HG03095 (cell line): ENCODE measurements around the gene DMAC1.

Experiments used
- ATAC-seq: cut with Tn5 transposase; IDR thresholded peaks from one replicate; pipeline ENCODE4 v1.9.1; 2021; ENCODE audit warnings: moderate library complexity; ENCODE audit not compliant: unreplicated experiment

The DMAC1 gene, protein sequence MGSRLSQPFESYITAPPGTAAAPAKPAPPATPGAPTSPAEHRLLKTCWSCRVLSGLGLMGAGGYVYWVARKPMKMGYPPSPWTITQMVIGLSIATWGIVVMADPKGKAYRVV

DNA sequence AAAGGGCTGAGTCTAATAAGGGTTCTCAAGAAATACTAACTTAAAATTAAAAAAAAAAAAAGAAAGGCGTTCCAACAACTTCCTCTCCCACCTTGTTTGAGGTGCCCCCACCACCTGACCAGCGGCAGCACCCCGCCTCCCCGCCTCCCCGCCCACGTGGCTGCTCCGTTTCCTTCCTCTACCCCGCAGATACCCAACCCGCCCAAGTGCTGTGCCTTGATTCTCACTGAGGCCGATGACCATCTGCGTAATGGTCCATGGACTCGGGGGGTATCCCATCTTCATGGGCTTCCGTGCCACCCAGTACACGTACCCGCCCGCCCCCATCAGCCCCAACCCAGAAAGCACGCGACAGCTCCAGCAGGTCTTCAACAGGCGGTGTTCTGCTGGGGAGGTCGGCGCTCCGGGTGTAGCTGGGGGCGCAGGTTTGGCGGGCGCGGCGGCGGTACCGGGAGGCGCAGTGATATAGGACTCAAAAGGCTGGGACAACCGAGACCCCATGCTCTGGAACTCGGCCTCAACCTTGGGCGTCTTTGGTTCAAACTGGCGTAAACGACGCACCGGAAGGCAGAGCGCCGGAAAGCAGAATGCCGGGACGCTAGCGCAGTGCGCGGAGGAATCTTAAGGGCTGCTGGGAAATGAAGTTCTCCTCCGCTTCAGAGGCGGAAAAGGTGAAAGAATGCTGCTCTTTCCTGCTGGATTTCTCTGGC is at the start of gene DMAC1:
DMAC1 (minus strand) TSS at position 545 of the 710 bp plus-strand sequence; CDS start at position 501, 44 bp downstream.
- ATAC-seq, result peak; percentile 94

DNA sequence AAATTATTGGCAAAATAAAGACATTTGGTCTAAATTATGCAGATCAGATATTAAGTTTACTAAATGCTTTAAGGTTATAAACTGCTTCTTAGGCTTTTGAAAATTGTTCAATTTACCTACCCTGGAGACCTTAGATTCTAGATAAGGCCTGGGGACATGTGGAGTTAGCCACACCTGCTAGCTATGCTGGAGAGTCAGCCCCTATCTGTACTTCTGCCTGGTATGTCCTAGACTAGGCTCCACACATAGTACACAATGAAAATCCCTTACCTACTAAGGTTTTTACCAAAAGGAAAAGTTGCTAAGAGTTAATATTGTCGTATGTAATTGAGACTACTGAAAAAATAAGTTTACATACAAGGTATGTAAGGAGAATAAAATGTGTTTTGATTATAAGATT is 49.8 kb upstream of the DMAC1 start:
- ATAC-seq, result no peak

DNA sequence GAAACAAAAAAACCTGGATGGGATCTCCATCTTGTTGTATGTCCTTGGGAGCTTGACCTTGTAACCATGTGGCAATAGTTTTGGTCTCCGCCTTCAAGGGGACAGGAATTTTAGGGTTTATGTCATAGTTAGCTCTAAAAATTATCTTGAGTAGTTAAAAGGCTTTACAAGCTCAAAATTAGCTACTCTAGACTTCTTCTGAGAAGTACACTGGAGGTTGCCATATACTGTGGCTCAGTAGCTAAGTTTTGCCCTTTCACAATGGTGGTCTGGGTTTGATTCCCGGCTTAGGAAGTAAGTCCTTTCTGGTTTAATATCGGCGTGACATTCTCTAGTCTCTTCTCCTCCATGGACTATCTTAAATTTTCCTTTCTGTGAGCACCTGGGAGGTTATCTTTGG is 48.9 kb upstream of the DMAC1 start:
- ATAC-seq, result no peak

DNA sequence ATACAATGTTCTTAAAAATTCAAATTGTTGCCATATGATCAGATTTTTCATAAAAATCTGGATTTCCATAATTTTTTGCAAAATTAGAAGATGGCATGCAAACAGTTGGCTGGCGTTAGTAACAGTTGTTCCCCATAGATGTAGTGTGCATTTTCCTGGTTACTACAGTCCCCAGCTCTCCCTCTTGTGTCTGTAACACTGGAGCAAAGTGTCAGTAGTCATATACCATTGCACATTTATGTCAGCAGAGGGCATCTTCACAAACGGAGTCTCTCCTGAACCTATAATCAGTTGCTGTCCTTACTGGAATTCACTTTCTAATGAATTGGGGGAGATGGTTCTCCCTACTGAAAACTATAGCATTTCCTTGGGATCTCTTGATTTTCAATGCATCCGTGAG is 44.7 kb upstream of the DMAC1 start:
- no peak for ATAC-seq

DNA sequence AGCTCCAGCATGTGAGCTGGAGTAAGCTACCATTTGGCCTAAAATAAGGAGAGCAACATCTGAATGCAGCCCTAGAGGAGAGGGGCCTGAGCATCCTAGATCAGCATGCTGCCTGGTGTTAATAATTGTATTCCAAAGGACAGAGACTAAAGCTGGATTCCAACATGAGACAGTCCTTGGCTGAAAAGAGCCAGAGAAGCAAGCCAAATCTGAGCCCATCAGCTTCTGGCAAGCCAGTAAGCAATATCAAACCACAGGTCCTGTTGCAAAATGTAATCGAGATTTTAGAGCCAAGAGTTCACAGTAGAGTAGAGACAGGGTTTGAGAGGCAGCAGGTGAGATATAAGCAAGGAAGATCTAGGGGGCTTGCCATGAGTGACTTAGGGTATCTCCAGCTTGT is 42.3 kb upstream of the DMAC1 start:
- ATAC-seq, result no peak

DNA sequence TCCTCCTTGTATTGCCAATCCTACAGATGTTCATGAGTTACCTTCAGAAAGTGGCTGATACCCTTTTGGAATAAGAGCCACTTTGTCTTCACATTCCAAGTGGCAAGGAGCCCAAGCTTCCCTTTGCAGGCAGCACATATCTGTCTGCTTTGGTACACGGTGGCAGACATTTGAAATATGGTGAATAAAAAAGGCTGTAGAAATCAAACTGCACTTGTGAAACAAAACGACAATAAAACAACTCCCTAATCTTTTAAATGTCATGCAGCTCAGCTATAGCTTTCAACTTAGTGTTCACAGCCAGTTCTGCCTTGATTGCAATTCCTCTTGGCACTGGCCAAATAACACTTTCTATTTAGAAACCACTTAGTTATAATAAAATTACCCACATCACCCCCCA is 35.0 kb upstream of the DMAC1 start:
- ATAC-seq, result no peak

DNA sequence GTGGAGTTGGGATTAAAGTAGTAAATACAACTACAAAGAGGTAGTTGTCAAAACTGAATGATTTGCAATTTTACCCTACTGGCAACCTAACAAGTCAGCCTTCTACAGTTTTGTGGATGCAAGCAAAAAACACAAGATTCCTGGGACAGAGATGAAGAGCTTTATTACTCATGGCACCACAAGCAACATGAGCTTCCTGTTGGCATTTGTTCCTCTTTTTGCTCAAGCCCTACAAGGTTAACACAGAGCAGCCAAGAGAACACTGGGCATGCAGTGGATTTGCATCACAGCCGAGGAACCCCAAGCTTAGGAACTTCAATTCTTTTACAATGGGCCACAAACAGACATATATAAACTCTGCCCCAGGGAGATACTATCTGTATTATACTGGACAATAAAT is 28.8 kb upstream of the DMAC1 start:
- ATAC-seq, result no peak

DNA sequence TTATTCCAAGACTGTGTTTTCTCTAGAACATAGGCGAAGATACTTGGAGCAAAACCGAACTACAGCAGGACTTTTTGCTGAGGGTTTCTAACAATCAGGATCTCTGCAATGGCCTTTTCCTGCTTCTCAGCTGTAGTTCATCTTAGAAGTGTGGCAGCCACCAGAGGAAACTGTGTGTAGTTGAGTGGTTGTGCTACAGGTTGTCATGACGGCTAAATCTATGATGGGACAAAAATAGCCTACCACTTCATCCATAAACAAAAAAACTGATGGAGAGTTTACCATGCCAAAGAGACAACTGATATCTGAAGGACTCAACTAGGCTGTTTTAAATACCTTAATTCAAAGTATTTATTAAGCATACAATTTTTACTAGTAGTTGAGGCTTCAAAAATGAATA is 28.2 kb upstream of the DMAC1 start:
- no peak for ATAC-seq

DNA sequence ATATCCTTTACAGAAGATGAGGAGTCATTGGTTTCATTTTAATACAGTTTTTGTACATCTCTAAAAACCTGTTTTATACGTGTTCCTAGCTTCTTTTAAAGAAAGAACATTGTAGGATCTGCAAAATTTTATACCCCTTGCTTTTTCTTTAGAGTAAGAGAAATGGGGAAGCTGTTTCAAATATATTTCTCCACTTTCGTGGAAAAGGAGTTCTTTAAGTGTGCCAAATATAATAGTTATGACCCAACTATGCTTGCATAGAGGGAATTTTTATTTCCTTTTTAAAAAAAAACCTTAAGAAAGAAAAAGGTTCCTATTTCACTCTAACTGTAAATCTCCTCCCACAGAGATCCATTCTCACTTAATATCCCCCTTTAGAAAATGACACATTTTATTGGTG is 27.5 kb upstream of the DMAC1 start:
- ATAC-seq, result no peak

DNA sequence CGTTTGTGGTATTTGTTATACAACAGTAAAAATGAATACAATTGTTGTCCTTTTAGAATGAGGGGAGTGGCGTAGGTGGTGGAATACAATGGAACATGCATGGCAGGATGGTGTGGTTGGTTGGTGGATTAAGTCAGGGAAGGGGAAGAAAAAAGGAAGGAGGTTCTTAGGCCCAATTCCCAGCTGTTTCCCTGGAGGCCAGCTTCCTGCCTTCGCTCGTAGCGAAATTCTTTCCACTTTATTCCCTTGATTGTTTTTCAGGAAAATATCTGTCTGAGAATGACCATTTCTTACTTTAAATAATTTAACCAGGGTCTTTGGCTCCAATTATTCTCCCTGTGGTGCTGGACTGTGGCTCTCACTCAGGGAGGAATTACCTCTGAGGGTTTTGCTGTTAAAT is 24.1 kb upstream of the DMAC1 start:
- no peak for ATAC-seq

DNA sequence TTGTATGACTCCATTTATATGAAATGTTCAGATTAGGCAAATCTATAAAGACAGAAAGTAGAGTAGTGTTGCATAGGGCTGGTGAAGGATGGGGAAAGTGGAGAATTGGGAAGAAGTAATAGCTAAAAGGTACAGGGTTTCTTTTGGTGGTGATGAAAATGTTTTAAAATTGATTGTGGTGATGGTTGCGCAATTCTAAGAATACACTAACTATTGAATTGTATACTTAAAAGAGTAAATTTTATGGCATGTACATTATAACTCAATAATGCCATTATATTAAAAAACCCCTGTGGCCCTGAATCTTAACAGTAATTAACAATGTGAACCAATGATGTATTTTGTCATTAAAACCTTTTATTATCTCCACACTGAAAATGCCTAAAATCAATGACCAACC is 20.4 kb upstream of the DMAC1 start:
- no peak for ATAC-seq

DNA sequence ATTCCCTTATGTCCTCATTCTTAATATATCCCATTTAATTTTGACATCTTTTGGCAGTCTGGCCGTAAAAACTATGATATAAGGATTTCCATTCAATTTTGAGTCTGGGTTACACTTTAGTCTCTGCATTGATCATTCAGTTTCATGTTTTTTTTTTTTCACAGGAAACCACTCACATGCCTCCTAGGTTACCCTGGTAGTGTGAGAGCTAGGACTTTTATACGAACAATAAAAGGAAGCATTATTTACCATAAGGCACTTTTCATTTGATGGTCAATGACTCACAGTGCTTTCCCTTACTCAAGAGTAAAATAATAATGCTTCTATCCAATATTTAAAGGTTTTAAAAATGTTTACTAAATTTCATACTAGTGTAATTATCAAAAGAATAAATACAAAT is 16.4 kb upstream of the DMAC1 start:
- no peak for ATAC-seq

DNA sequence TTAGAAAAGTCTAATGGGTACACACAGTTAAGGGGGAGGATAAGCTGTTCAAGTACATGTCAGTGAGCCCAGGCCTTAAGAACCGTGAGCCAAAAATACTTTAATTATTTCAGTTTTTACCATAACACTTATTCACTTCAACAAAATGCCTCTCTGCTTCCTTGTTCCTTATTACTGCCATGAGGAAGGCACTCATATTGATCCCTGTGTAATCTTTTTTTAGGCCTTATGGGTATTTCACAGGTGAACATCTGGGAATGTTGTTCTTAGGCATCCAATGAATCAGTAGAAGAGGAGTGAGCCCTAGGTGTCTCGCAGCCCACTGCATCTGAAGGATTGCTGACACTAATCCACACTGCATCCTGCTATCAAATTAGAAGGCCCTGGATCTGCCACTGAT is 13.5 kb upstream of the DMAC1 start:
- ATAC-seq, result no peak

DNA sequence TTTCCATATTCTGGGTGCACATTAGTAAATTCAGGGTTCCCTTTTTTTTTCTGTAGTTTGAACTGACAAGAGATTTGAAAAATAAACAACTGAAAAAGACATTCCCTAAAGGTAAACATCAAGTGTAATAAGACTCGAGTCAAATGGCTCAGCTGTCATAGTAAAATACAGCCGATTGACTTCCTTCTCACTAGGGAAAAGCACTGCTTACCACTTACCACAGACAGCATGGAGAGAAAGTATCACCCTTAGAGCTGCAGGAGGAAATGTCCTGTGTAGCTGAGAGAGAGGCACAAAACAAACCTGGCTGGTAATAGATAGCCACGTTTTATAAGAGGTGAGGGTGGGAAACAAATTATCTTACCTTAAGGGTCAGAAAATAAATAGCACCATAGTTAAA is 12.1 kb upstream of the DMAC1 start:
- ATAC-seq, result no peak

DNA sequence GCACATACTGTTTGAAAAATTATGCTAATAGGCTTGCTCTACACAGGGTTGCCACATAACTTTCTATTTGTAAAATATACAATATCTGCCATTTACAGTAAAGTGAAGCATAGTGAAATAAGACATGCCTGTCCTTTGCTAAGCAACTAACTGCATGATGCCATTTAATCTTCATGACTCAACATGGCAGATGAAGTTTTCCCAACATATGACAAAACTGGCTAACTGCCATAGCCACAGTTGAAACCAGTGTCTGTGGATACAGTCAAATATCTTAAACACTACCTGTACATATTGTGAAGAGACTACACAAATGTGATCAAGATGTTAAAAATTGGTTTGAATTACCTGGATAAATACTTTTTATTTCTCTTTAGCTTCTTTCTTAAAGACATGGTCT is 3.1 kb upstream of the DMAC1 start:
- no peak for ATAC-seq

DNA sequence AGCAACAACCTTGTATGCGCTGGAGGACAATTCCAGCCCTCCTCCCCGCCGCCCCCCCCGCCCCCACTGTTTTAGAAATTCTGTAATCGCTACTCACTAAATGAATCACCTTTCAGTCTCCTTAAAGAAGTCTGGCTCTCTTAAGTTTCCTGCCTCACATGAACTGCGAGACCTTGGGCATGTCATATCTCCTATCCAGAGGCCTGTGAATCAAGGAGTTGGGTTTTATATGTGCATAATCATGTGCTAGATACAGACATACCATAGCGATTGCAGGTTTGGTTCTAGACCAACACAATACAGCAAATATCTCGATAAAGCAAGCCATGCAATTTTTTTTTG is 337 bp upstream of the DMAC1 start:
- ATAC-seq, result peak; percentile 8

DNA sequence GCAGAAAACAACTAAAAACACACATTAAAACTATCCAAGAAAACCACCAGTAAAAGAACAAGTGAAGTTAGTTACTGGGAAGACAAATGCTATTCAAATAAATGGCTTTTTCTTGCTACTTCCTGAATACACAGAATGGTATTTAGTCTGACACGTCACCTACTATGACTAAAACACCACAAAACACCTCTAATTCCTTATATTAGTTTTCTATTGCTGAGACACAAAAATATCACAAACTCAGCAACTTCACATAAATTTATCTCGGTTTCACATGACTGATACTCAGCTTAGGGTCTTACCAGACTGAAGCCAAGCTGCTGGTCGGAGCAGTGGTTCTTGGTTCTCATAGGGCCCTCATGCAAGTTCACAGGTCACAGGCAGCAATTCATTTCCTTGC is 5.4 kb downstream of the DMAC1 start:
- ATAC-seq, result no peak

DNA sequence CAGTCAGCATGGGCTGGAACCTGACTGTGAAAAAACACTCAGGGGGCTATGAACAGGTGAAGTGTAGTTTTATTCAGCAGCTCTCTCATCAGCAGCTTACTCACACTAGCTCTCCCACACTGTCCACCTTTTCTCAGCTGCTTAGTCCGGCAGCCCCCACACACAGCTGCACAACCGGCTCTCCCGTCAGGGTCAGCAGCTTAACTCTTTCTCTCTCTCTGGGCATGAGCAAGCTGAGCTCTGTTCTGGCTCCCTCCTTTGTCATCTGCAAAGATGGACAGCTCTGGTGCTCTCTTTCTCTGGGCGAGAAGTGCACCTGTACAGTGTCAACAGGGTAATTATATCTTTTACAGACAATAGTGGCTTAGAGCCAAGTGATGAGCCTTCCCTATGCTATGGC is 8.2 kb downstream of the DMAC1 start:
- ATAC-seq, result no peak

DNA sequence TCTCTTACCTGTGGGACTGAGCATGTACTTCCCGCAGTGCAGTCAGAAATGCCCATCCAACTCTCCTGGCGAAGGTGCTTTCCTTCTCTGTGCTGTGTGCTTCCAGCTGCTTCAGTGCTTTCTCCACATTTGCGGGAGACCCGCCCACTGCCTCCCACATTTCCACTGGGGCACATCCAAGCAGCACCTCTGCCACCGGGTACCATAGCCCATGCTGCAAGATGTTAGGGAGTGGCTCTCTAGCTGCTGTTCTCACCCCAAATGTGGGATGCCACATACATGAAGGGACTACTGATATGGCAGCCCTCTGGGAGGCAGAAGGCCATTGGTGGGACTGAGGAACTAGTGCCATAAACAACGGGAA is 8.8 kb downstream of the DMAC1 start:
- ATAC-seq, result no peak

DNA sequence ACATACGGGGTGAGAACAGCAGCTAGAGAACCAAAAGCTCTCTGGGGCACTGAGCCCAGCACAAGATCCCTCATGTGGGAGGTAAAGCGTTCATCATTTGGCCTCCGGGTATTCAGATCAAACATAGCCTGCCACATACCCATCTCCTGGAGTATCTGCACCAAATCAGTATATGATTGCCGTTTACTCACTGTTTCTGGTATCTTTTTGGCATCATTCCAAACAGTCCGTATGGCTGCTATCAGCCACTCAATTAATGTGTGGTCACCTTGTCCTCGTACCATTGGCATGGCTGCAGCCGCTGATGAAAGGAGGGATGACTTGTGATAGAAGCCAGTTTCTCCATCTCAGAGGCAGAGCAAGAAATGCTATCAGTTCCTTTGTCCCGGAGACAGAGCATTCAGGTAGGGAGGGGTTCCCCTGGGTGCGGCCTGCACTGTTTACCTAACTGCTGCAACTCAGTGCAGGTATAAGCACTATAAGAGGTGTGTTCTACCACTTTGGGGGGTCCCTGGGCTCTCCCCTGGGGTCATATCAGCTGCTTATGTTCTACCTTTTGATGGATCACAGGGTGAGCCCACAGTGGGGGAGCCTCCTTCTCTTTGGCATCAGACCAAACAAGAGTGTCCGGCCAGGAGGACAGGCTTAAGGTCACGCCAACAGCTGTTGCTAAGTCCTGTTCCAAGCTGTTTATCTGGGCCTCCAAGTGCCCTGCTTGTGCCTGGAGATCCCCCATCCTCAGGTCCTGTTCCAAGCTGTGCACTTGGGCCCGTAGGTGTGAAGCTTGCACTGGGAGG is 9.4 kb downstream of the DMAC1 start:
- no peak for ATAC-seq

DNA sequence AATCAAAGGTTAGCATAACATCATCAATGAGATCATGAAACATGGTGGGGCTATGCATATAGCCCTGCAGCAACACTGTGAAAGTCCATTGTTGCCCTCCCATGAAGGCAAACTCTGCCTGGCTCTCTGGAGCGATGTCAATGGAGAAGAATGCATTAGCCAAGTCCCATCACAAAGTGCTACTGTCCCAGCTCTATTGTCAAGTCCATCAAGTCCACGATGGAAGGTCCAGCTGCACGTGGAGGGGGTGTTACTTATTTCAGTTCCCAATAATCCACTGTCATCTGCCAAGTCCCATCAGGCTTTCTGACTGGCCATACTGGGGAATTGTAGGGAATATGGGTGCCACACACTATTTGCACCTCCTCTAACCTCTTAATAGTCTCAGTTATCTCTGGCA is 10.8 kb downstream of the DMAC1 start:
- no peak for ATAC-seq

DNA sequence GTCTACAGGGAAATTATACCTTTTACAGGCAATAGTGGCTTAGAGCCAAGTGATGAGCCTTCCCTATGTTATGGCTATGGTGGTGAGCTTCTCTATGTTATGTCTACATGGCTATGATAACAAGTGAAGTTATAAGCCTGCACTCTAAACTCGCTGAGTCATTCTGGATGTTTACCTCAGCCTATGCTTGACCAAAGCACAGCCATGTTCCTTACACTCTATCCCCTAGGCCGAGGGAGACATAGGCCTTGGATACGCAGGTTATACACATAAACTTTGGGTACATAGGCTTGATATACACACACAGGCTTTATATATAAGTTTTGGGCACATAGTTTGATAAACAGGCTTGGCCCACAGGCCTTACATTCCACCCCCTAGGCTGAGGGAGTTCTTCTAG is 13.8 kb downstream of the DMAC1 start:
- no peak for ATAC-seq

DNA sequence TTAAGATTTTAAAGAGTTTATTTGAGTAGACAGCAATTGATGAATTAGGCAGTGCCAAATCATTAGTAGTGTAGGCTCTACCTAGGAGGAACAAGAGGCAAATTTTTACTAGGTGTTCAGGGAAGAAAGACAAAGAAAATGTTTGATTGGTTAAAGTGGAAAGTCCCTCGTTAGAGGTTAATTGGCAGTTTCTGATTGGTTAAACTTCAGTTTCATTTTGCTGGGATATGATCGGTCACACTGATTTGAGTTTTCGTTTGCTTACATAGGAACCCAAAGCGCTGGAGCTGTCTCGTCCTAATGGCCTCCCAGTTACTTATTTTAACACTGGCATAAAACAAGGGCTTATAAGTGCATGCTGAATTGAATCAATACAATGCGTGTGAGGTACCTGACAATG is 15.1 kb downstream of the DMAC1 start:
- ATAC-seq, result no peak
